AG09309 (cell line): ENCODE results near the gene DEXI.
"Not testable (repeated sequence)": the region's sequence is repeated elsewhere in the genome, so short reads cannot be mapped to it uniquely, and the experiment has no call there.

Source experiments
- DNase-seq: peaks from one replicate; pipeline ENCODE4 v3.0.0-alpha.2; 2010; ENCODE audit warnings: low read depth
- H3K4me3 ChIP-seq: 2 replicates; pipeline ENCODE4 v1.5.1; 2011; ENCODE audit warnings: mild to moderate bottlenecking, low read depth, low read length, moderate library complexity; ENCODE audit not compliant: control insufficient read depth
- CTCF ChIP-seq: IDR thresholded peaks from 2 replicates; pipeline ENCODE4 v1.5.1; 2011; ENCODE audit warnings: mild to moderate bottlenecking, low read depth, low read length, inconsistent platforms; ENCODE audit not compliant: insufficient read depth, control insufficient read depth; ENCODE audit errors: missing control alignments

The DEXI gene

DNA sequence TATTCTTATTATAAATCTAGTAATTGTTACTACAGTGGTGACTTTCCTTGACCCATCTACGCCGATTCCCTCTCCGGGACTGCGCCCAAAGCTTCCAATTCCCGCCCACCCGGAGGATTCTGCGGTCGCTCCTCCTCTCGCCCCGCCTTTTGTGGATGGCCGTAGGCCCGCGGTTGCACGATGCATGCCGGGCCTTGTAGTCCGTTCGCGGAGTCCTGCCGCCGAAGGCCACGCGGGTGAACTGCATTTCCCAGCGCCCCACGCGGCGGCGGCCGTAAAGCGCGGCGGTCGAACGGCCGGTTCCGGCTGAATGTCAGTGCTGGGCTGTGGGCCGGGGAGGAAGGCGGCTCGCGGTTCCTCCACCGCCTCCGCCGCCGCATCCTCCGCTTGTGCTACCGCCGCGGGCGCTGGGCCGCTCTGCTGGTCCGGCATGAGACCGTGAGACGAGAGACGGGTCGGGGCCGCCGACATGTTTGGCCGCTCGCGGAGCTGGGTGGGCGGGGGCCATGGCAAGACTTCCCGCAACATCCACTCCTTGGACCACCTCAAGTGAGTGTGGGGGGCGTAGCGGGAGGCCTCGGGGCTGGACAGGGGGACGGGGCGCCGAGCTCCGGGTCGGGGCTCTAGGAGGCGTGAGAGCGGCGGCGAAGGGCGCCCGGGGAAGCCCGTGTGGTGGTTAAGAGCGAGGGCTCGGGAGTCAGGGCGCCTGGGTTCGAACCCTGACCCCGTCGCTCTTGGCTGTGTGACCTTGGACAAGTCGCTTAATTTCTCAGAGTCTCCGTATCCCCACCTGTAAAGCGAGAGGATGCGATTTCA, 2.2 kb upstream of the DEXI start, which contains the start of gene CLEC16A:
CLEC16A (plus strand) TSS at position 316 of the 816 bp plus-strand sequence; CDS start at position 470, 154 bp downstream.
- no peak for TF ChIP-seq CTCF
- H3K4me3 ChIP-seq = peak within 1 kb of the TSS; percentile 95
- peak; percentile 80 for DNase-seq

DNA sequence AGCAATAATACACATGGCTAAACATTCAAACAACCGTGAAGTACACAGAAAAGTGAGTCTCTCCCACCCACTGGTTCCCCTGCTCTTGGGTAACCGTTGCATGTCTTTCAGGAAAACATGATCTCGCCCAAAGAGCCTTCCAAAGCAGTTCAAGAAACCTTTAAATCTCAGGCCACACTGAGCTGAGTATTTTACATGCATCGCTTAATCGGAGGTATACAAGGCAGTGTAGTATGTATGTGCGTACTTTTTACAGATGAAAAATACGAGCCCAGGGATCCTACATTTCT, 741 bp upstream of the DEXI start:
- H3K4me3 ChIP-seq = no peak overlapping the region
- no peak for TF ChIP-seq CTCF
- no peak for DNase-seq

GRCh38 chr16:10941935-10942351, 325 bp downstream of the DEXI start:
- H3K4me3 ChIP-seq = peak overlapping the region; percentile 78
- not testable (repeated sequence) for DNase-seq

DNA sequence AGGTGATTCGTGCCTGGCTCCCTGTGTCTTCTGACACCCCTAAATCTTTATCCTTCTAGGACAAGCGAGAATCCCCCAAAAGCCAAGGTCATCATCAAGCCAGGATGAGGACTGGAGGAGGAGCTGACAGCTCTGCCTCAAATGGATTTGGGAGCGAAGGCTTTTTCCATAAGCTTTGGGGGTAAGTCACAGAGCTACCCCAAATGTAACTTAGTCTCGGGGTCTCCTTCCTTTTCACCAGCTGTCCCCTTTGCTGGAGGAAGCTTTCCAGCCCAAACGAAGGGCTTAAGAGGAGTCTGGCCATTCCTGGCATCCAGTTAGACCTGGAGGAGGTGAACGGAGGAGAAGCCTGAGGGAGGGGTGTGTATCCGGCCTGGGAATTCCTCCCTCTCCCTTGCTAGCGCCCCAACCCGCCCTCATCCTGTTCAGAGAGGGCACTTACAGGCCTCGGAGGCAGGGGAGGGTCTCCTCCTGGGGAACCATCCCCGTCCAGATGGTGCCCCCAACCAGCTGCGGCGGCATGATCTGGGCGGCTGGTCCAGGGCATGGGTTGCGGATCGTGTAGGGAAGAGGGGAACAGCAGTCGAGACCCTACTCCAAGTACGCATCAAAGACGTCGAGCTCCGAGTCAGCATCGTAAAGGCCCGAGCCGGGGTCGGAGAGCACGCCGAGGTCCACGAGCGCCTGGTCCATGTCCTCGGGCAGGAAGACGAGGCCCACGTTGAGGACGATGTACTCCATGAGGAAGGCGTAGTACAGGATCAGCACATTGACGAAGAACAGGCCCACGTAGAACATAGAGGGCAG, 938 bp downstream of the DEXI start:
- H3K4me3 ChIP-seq = peak overlapping the region; percentile 78
- no peak for TF ChIP-seq CTCF
- no peak for DNase-seq

DNA sequence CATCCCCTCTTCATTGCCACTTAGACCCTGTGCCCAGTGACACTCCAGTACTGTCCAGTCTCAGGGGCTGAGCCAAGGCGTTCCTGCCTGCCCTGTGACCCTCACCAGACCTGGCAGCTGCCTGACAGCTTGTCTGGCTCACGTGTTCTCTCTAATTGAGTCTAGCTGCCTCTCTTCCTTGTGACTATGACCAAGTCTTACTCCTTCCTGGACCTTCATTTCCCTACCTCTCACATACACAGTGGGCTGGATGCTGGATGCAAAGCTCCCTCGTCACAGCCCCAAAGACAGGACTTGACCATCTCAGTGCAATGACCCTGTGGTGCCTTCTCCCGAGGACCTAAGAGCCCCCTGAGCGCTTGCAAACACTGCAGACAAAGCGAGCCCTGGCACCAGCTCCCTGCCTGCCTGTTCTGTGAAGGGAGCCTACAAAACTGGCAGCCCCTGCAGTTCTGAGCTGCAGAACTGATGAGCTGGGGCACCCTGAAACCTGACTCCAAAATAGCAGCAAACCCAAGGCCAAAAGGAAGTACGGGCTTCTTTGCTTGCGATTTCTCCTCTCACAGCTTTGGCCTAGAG, 1.7 kb downstream of the DEXI start:
- no peak for TF ChIP-seq CTCF
- no peak for DNase-seq

GRCh38 chr16:10939649-10940234, 2.5 kb downstream of the DEXI start:
- no peak for DNase-seq
- no peak for TF ChIP-seq CTCF
- no peak overlapping the region for H3K4me3 ChIP-seq

More for the DNA sequence above, 1.7 kb downstream of the DEXI start:
- H3K4me3 ChIP-seq = peak overlapping the region; percentile 78
